PC-9 (cell line): ENCODE results near the gene SLC39A1.
"Not testable (repeated sequence)": the region's sequence is repeated elsewhere in the genome, so short reads cannot be mapped to it uniquely, and the experiment has no call there.

Experiments
- CTCF ChIP-seq: fragments of 200-600 bp; sonication (generic); conservative IDR thresholded peaks from 2 replicates; pipeline ENCODE4 v1.6.1; 2017; ENCODE audit warnings: mixed run types, antibody characterized with exemption, mild to moderate bottlenecking, moderate library complexity
- EZH2 ChIP-seq: fragments of 200-600 bp; sonication (generic); IDR thresholded peaks from 2 replicates; pipeline ENCODE4 v1.8.0; 2017; ENCODE audit warnings: antibody characterized with exemption, low read depth

- TF ChIP-seq CTCF, EZH2: not testable (repeated sequence)
These were observed 52.8 kb downstream of the SLC39A1 start for GRCh38 chr1:153910560-153910959.
